K562 (cell line): ENCODE measurements around the gene OPRL1. TPM values are rescaled to one million over a fixed set of nuclear protein-coding genes. Genes with fewer than 3 reads are reported as not detected.
A peak's percentile ranks its signal among the peaks of the same experiment; 100 is the strongest.

ENCODE experiments used
- CBX3 ChIP-seq, 2 experiments: IDR thresholded peaks; 1 replicate in 1 of 2; 2 replicates in 1 of 2; pipeline ENCODE4 v1.6.1; 2012; ENCODE audit warnings: inconsistent platforms in 2 of 2, low read length in 2 of 2, borderline replicate concordance in 1 of 2, control low read depth in 1 of 2
- DACH1 ChIP-seq: fragments of 450-650 bp; IDR thresholded peaks from 2 replicates; pipeline ENCODE4 v1.6.1; 2018; ENCODE audit not compliant: partially characterized antibody
- FOXJ2 ChIP-seq: fragments of 200-800 bp; sonication (Bioruptor generic); IDR thresholded peaks from 2 replicates; pipeline ENCODE4 v1.6.1; 2016; ENCODE audit warnings: missing genetic modification characterization, missing compliant biosample characterization
- NELFE ChIP-seq: IDR thresholded peaks from 2 replicates; pipeline ENCODE4 v1.6.1; 2011; ENCODE audit warnings: mild to moderate bottlenecking; ENCODE audit not compliant: insufficient read depth, insufficient read length
- PML ChIP-seq: IDR thresholded peaks from 2 replicates; pipeline ENCODE4 v1.6.1; 2012; ENCODE audit warnings: low read length, inconsistent platforms
- POLR2G ChIP-seq: fragments of 200-400 bp; formaldehyde crosslinking; IDR thresholded peaks from 2 replicates; pipeline ENCODE4 v1.6.1; 2017; ENCODE audit warnings: low read depth, mild to moderate bottlenecking, antibody characterized with exemption, low read length, moderate library complexity
- SETDB1 ChIP-seq: IDR thresholded peaks from one replicate; pipeline ENCODE4 v1.6.1; 2012; ENCODE audit warnings: low read length, control low read depth, inconsistent platforms
- STAG1 ChIP-seq: sonication (generic); formaldehyde crosslinking; IDR thresholded peaks from 2 replicates; pipeline ENCODE4 v1.5.0; 2020; ENCODE audit warnings: missing genetic modification reagents, borderline replicate concordance
- YY1 ChIP-seq, 3 experiments: IDR thresholded peaks; 2 replicates each; pipeline ENCODE4 v1.6.1; 2011; ENCODE audit warnings: low read length in 2 of 3, mild to moderate bottlenecking in 2 of 3, moderate library complexity in 2 of 3, borderline replicate concordance in 1 of 3, control low read depth in 1 of 3, low read depth in 1 of 3; ENCODE audit not compliant: insufficient read depth in 3 of 3, insufficient replicate concordance in 2 of 3, control insufficient read depth in 1 of 3, insufficient read length in 1 of 3; ENCODE audit errors: extremely low read depth in 1 of 3
- ZFX ChIP-seq: sonication (generic); formaldehyde crosslinking; IDR thresholded peaks from 2 replicates; pipeline ENCODE4 v1.8.0; 2022; ENCODE audit warnings: mild to moderate bottlenecking, missing genetic modification reagents, moderate library complexity
- ZNF184 ChIP-seq: sonication (generic); formaldehyde crosslinking; IDR thresholded peaks from 2 replicates; pipeline ENCODE4 v1.5.0; 2020; ENCODE audit warnings: missing genetic modification reagents
- ZNF239 ChIP-seq: fragments of 250-450 bp; sonication (Bioruptor Pico); IDR thresholded peaks from 2 replicates; pipeline ENCODE4 v1.4.0; 2020; ENCODE audit warnings: mild to moderate bottlenecking
- ZNF551 ChIP-seq: fragments of 250-450 bp; sonication (Bioruptor Pico); IDR thresholded peaks from 2 replicates; pipeline ENCODE4 v1.5.0; 2021; ENCODE audit warnings: mild to moderate bottlenecking, moderate library complexity
- polyA plus RNA-seq, 8 experiments: library from polyadenylated mRNA; depleted of rRNA in 4 of 8; stranded (reverse) in 5 of 8; unstranded in 3 of 8; fragments of >200 nt; fragmentation: Nextera tagmentation in 2 of 8; fragmentation: Illumina TruSeq in 1 of 8; extraction: Ambion mirVana in 2 of 8; extraction: Trizol in 1 of 8; gene quantifications; 2 replicates each; pipeline versions ENCODE4 v1.2.1 to v1.2.3, GENCODE V29; 2011 to 2014; ENCODE audit warnings: inconsistent platforms in 1 of 8, missing spikeins in 1 of 8
- total RNA-seq, 7 experiments: library from RNA; depleted of rRNA in 6 of 7; stranded (reverse); fragments of >200 nt in 6 of 7; fragmentation: Illumina TruSeq in 2 of 7; extraction: Trizol in 2 of 7; gene quantifications; 2 replicates each; pipeline versions ENCODE4 v1.2.1 to v1.2.3, GENCODE V29; 2011 to 2021; ENCODE audit warnings: low replicate concordance in 1 of 7
- TF ChIP-seq, protein P1 (sequence below): fragments of 250-450 bp; sonication (Bioruptor Pico); IDR thresholded peaks from 2 replicates; pipeline ENCODE4 v1.5.0; 2020; ENCODE audit warnings: mild to moderate bottlenecking
- TF ChIP-seq, protein P2 (sequence below): fragments of 250-450 bp; sonication (Bioruptor Pico); IDR thresholded peaks from 2 replicates; pipeline ENCODE4 v1.4.0; 2020
- TF ChIP-seq, protein P3 (sequence below): fragments of 450-650 bp; formaldehyde crosslinking; IDR thresholded peaks from 2 replicates; pipeline ENCODE4 v1.4.0; 2020; ENCODE audit warnings: mild to moderate bottlenecking, moderate library complexity

Gene OPRL1
- total and polyA plus RNA-seq, 9 of the 15 experiments (the other 6 are each of a cell fraction or from before 2014, with no cell fraction given): 0.06 to 0.33 (median 0.11) TPM; not detected in 2

DNA sequence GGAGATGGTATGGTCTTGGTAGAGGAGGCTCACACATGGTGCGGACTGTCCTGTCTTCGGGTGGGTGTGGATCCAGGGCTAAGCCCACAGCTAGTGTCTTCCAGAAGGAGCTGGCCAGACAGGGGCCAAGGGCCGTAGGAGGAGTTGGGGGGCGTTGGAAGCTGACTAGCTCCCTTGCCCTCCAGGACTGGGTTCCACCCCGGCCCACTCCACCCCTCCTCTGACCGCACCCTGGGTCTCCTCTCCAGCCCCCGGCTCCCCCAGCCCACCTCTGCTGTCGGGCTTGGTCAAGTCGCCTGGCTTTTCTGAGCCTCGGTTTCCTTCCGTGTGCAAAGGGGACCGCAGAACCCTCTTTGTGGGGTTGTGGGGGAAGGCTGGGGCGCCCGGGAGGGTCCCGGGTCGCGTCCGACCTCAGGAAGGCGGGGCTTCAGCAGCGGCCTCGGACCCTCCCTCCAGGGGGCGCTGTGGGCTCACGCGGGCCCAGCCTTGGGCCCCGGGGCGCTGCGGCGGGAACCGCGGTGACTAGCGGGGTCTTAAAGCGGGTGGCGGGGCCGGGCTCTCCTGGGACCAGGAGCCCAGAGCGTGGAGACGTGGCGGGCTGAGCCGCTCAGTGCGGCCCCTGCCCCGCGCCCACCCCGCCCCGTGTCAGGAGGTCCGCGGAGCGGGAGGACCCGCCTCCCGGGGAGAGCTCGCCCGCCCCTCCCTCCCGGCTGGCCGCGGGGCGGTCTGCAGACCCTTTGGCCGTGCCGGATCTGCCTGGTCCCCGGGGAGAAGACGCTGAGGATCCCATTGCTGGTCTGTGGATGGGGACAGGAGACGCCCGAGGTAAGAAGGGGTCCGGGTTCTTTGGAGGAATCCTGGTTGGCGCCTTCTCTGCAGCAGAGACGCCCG, 22.1 kb downstream of the OPRL1 start (continued):
- TF ChIP-seq, protein P1, sequence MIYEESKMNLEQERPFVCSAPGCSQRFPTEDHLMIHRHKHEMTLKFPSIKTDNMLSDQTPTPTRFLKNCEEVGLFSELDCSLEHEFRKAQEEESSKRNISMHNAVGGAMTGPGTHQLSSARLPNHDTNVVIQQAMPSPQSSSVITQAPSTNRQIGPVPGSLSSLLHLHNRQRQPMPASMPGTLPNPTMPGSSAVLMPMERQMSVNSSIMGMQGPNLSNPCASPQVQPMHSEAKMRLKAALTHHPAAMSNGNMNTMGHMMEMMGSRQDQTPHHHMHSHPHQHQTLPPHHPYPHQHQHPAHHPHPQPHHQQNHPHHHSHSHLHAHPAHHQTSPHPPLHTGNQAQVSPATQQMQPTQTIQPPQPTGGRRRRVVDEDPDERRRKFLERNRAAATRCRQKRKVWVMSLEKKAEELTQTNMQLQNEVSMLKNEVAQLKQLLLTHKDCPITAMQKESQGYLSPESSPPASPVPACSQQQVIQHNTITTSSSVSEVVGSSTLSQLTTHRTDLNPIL (CRISPR knock-in tag): no peak
- TF ChIP-seq ZNF239 (no peak), ZNF551 (CRISPR knock-in tag) (no peak), FOXJ2 (no peak), STAG1 (peak; percentile 10; the same call in 1 of the 2 replicates), YY1 (IDR thresholded peaks at IDR 0.05; ENCODE audit: borderline replicate concordance in 1 of 3, control insufficient read depth in 1 of 3, extremely low read depth in 1 of 3, insufficient read depth in 3 of 3, insufficient read length in 1 of 3, insufficient replicate concordance in 2 of 3, low read depth in 1 of 3, low read length in 2 of 3) (peak in 2 of 3 experiments; percentile 11 to 25), POLR2G (0 out of 2 replicates have a peak, but pooled peaks have one; percentile 18), NELFE (no peak), CBX3 (IDR thresholded peaks at IDR 0.05; ENCODE audit: borderline replicate concordance in 1 of 2, low read length in 2 of 2) (no peak), SETDB1 (no peak), ZFX (CRISPR knock-in tag) (peak; percentile 29; the same call in 1 of the 2 replicates), PML (no peak), ZNF184 (CRISPR knock-in tag) (no peak), DACH1 (no peak)
- TF ChIP-seq, protein P2, sequence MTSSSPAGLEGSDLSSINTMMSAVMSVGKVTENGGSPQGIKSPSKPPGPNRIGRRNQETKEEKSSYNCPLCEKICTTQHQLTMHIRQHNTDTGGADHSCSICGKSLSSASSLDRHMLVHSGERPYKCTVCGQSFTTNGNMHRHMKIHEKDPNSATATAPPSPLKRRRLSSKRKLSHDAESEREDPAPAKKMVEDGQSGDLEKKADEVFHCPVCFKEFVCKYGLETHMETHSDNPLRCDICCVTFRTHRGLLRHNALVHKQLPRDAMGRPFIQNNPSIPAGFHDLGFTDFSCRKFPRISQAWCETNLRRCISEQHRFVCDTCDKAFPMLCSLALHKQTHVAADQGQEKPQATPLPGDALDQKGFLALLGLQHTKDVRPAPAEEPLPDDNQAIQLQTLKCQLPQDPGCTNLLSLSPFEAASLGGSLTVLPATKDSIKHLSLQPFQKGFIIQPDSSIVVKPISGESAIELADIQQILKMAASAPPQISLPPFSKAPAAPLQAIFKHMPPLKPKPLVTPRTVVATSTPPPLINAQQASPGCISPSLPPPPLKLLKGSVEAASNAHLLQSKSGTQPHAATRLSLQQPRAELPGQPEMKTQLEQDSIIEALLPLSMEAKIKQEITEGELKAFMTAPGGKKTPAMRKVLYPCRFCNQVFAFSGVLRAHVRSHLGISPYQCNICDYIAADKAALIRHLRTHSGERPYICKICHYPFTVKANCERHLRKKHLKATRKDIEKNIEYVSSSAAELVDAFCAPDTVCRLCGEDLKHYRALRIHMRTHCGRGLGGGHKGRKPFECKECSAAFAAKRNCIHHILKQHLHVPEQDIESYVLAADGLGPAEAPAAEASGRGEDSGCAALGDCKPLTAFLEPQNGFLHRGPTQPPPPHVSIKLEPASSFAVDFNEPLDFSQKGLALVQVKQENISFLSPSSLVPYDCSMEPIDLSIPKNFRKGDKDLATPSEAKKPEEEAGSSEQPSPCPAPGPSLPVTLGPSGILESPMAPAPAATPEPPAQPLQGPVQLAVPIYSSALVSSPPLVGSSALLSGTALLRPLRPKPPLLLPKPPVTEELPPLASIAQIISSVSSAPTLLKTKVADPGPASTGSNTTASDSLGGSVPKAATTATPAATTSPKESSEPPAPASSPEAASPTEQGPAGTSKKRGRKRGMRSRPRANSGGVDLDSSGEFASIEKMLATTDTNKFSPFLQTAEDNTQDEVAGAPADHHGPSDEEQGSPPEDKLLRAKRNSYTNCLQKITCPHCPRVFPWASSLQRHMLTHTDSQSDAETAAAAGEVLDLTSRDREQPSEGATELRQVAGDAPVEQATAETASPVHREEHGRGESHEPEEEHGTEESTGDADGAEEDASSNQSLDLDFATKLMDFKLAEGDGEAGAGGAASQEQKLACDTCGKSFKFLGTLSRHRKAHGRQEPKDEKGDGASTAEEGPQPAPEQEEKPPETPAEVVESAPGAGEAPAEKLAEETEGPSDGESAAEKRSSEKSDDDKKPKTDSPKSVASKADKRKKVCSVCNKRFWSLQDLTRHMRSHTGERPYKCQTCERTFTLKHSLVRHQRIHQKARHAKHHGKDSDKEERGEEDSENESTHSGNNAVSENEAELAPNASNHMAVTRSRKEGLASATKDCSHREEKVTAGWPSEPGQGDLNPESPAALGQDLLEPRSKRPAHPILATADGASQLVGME (CRISPR knock-in tag): no peak
- TF ChIP-seq, protein P3, sequence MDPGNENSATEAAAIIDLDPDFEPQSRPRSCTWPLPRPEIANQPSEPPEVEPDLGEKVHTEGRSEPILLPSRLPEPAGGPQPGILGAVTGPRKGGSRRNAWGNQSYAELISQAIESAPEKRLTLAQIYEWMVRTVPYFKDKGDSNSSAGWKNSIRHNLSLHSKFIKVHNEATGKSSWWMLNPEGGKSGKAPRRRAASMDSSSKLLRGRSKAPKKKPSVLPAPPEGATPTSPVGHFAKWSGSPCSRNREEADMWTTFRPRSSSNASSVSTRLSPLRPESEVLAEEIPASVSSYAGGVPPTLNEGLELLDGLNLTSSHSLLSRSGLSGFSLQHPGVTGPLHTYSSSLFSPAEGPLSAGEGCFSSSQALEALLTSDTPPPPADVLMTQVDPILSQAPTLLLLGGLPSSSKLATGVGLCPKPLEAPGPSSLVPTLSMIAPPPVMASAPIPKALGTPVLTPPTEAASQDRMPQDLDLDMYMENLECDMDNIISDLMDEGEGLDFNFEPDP (CRISPR knock-in tag): no peak
